ENCODE data around the gene ARHGEF25. TPM values are rescaled to one million over a fixed set of nuclear protein-coding genes. Genes with fewer than 3 reads are reported as not detected.

Gene ARHGEF25
- total RNA-seq, 1 donor from 2014 or later = 80.2 TPM

- Mint-ChIP-seq H3K27ac (ENCODE audit: unreplicated experiment) (no peak overlapping the region), H3K36me3 (ENCODE audit: unreplicated experiment) (peaks cover 5% of the 10 kb centered on the region), H3K4me1 (ENCODE audit: low read depth, unreplicated experiment) (peaks cover 24% of the 10 kb centered on the region), H3K27me3 (ENCODE audit: unreplicated experiment) (peaks cover 47% of the 10 kb centered on the region), H3K9me3 (ENCODE audit: unreplicated experiment) (peaks cover 12% of the 10 kb centered on the region), H3K4me3 (ENCODE audit: unreplicated experiment) (peak overlapping the region; percentile 93)
- no peak for DNase-seq
- TF ChIP-seq, protein P1, sequence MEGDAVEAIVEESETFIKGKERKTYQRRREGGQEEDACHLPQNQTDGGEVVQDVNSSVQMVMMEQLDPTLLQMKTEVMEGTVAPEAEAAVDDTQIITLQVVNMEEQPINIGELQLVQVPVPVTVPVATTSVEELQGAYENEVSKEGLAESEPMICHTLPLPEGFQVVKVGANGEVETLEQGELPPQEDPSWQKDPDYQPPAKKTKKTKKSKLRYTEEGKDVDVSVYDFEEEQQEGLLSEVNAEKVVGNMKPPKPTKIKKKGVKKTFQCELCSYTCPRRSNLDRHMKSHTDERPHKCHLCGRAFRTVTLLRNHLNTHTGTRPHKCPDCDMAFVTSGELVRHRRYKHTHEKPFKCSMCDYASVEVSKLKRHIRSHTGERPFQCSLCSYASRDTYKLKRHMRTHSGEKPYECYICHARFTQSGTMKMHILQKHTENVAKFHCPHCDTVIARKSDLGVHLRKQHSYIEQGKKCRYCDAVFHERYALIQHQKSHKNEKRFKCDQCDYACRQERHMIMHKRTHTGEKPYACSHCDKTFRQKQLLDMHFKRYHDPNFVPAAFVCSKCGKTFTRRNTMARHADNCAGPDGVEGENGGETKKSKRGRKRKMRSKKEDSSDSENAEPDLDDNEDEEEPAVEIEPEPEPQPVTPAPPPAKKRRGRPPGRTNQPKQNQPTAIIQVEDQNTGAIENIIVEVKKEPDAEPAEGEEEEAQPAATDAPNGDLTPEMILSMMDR (IDR thresholded peaks at IDR 0.05; ENCODE audit: partially characterized antibody, unreplicated experiment) = no peak
Measured at GRCh38 chr12:57629897-57630471, 18.7 kb downstream of the ARHGEF25 start.

- Mint-ChIP-seq H3K36me3 (ENCODE audit: unreplicated experiment) (peaks cover 5% of the 10 kb centered on the region), H3K4me3 (ENCODE audit: unreplicated experiment) (peak overlapping the region; percentile 93), H3K27ac (ENCODE audit: unreplicated experiment) (peak overlapping the region; percentile 55), H3K27me3 (ENCODE audit: unreplicated experiment) (peaks cover 45% of the 10 kb centered on the region), H3K4me1 (ENCODE audit: low read depth, unreplicated experiment) (peaks cover 21% of the 10 kb centered on the region), H3K9me3 (ENCODE audit: unreplicated experiment) (peaks cover 12% of the 10 kb centered on the region)
- DNase-seq = no peak
- TF ChIP-seq, protein P1 (IDR thresholded peaks at IDR 0.05; ENCODE audit: partially characterized antibody, unreplicated experiment) = no peak
Measured at GRCh38 chr12:57630891-57631433, 19.7 kb downstream of the ARHGEF25 start.

- H3K36me3 Mint-ChIP-seq (ENCODE audit: unreplicated experiment) = peaks cover 5% of the 10 kb centered on the region
- peak overlapping the region; percentile 93 for H3K4me3 Mint-ChIP-seq (ENCODE audit: unreplicated experiment)
- DNase-seq = no peak
- peaks cover 9% of the 10 kb centered on the region for H3K9me3 Mint-ChIP-seq (ENCODE audit: unreplicated experiment)
- H3K27me3 Mint-ChIP-seq (ENCODE audit: unreplicated experiment) = peaks cover 41% of the 10 kb centered on the region
- H3K4me1 Mint-ChIP-seq (ENCODE audit: low read depth, unreplicated experiment) = peaks cover 16% of the 10 kb centered on the region
- H3K27ac Mint-ChIP-seq (ENCODE audit: unreplicated experiment) = peak overlapping the region; percentile 48
- TF ChIP-seq, protein P1 (IDR thresholded peaks at IDR 0.05; ENCODE audit: partially characterized antibody, unreplicated experiment) = no peak
Measured at GRCh38 chr12:57631566-57632072, 20.4 kb downstream of the ARHGEF25 start.

DNA sequence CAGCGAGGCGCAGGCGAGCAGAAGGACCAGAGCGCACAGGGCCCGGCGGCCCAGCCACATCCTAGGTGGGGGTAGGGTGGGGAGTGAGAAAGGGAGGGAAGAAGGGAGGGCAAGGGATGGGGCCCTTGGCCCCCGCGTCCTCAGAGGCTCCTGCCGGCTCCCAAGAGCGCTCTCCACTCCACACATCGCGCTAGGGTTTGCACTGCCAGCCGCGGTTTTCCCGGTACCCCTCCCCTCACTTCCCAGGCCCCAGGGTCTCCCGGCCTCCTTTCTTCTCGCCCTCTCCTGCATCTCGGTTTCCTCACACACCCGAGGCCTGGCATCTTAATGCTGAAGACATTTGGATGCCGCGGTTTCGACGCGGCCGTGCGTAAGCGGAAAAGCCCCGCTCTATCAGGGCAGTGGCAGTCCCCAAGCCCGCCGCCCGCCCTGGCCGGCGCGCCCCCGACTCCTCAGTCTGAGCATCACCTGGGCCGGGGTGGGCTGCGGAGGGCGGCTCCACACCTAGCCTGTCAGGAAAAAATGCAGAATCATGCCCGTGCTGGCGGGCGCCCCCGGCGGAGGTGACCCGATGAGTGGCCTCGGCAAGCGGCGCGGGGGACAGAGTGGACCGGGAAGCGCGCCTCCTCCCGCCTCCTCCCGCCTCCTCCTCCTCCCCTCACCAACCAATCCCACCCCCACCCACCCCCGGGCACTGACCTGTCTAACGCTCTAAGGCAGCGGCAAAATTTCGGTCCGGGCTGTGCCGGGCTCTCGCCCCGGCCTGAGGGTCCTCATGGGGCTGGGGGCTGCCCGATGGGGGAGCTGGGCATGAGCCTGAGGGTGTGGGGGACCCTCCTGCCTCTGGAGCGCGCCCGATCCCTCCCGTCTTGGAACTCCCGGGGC, 21.1 kb downstream of the ARHGEF25 start:
- Mint-ChIP-seq H3K4me3 (ENCODE audit: unreplicated experiment) (peak overlapping the region; percentile 93), H3K9me3 (ENCODE audit: unreplicated experiment) (peaks cover 9% of the 10 kb centered on the region), H3K4me1 (ENCODE audit: low read depth, unreplicated experiment) (peaks cover 11% of the 10 kb centered on the region), H3K27ac (ENCODE audit: unreplicated experiment) (no peak overlapping the region), H3K27me3 (ENCODE audit: unreplicated experiment) (peaks cover 36% of the 10 kb centered on the region), H3K36me3 (ENCODE audit: unreplicated experiment) (peaks cover 5% of the 10 kb centered on the region)
- DNase-seq = peak; percentile 72
- TF ChIP-seq, protein P1 (IDR thresholded peaks at IDR 0.05; ENCODE audit: partially characterized antibody, unreplicated experiment) = no peak

Data from glutamatergic neuron (in vitro differentiated cells).